ENCODE measurements around the gene DSP.

The DSP gene

DNA sequence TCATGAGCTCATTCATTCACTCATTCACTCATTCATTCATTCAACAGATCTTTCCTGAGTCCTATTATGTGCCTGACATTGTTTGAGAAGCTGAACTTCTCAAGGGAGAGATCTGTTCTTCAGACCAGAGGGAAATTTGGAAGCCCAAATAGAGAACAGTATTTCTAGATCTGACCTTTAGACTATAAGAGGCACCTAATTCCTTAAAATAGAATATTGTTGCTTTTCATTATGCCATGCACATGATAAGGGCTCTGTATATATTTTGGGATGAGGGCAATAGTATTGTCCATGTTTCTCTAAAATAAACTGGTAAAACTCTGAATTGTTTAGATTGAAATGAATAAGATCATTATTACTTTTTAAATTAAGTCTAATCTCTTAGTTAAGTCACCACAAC, 18.6 kb upstream of the DSP start:
- H3K4me1 ChIP-seq (ENCODE audit: control extremely low read depth in 1 of 4, control insufficient read depth in 4 of 4, insufficient read depth in 4 of 4, low read length in 3 of 4), result peaks cover 0 to 9% (median 6%) of the 10 kb centered on the region in 4 experiments
- ChIA-PET POLR2A (no interaction called here), CTCF (no interaction called here)
- no peak overlapping the region for H3K27ac ChIP-seq (ENCODE audit: insufficient read depth in 1 of 2, low read depth in 1 of 2, low read length in 2 of 2, poor library complexity in 1 of 2, severe bottlenecking in 2 of 2)
- no peak overlapping the region for H3K4me3 ChIP-seq (ENCODE audit: control insufficient read depth in 1 of 7, extremely low read depth in 1 of 7, insufficient read depth in 4 of 7, low read depth in 2 of 7, low read length in 6 of 7)
- peaks cover 0 to 13% (median 3%) of the 10 kb centered on the region in 5 experiments for H3K27me3 ChIP-seq (replicated peaks in 2 of 5; ENCODE audit: control insufficient read depth in 4 of 5, insufficient read depth in 5 of 5, low read length in 4 of 5)
- no peak for DNase-seq
- no peaks in the 10 kb centered on the region for H3K36me3 ChIP-seq (ENCODE audit: control insufficient read depth in 4 of 4, insufficient read depth in 4 of 4, low read length in 3 of 4)
- H3K9me3 ChIP-seq (ENCODE audit: control extremely low read depth in 1 of 5, control insufficient read depth in 4 of 5, insufficient read depth in 2 of 5, low read depth in 1 of 5, low read length in 4 of 5), result no peaks in the 10 kb centered on the region

DNA sequence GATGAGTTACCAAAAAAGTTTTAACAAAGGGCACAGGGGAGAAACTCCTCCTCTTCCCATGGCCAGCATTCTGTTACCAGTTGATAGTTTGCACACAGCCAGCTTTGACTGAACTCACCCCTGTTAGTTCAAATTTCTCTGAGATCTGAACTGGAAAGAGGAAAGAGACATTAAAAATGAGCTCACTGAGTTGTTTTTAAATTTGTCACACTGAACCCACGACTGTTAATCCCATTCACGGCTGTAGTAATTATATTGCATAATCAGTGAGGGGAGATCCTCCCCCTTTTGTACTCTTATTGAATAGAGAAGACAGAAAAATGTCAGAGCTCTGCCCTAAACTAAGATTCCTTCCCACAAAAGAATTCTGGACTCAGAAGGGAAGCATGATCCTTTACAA, 17.5 kb upstream of the DSP start:
- POLR2A ChIA-PET, result interaction anchor here (0.7 kb wide), 1 partner anchor 9 kb away, joined by 3 read pairs; no protein-coding TSS in a partner anchor
- CTCF ChIA-PET, result interaction anchor here (0.9 kb wide), 1 partner anchor 12 kb away, joined by 4 read pairs; no protein-coding TSS in a partner anchor
- no peak overlapping the region for H3K27ac ChIP-seq (ENCODE audit: insufficient read depth in 1 of 2, low read depth in 1 of 2, low read length in 2 of 2, poor library complexity in 1 of 2, severe bottlenecking in 2 of 2)
- H3K4me1 ChIP-seq (ENCODE audit: control extremely low read depth in 1 of 4, control insufficient read depth in 4 of 4, insufficient read depth in 4 of 4, low read length in 3 of 4), result peaks cover 0 to 9% (median 6%) of the 10 kb centered on the region in 4 experiments
- no peak overlapping the region for H3K4me3 ChIP-seq (ENCODE audit: control insufficient read depth in 1 of 7, extremely low read depth in 1 of 7, insufficient read depth in 4 of 7, low read depth in 2 of 7, low read length in 6 of 7)
- H3K27me3 ChIP-seq (replicated peaks in 2 of 5; ENCODE audit: control insufficient read depth in 4 of 5, insufficient read depth in 5 of 5, low read length in 4 of 5), result peaks cover 3 to 15% (median 6%) of the 10 kb centered on the region in 5 experiments
- WGBS (ENCODE audit: insufficient coverage), result 60% methylated on average over 1 of the region's 2 CpGs
- H3K36me3 ChIP-seq (ENCODE audit: control insufficient read depth in 4 of 4, insufficient read depth in 4 of 4, low read length in 3 of 4), result no peaks in the 10 kb centered on the region
- no peak for DNase-seq
- H3K9me3 ChIP-seq (ENCODE audit: control extremely low read depth in 1 of 5, control insufficient read depth in 4 of 5, insufficient read depth in 2 of 5, low read depth in 1 of 5, low read length in 4 of 5), result no peaks in the 10 kb centered on the region

DNA sequence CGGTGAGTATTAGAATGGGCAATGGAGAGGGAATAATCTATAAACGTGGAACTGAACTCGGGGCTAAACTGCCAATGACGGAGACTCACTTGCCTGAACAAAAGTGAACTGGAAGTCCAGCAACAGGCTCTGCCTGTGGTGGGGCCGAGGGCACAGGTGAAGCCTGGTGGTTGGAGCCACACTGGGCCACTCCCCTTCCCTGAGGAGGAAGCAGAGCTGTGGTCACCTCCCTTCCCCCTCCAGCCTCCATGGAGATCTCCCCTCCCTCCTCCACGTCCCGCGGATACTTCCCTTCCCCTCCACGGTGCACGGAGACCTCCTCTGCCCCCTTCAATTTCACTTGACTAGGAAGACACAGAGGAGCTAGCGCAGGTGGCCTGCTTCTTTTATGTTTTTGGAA, 14.7 kb upstream of the DSP start:
- no peaks in the 10 kb centered on the region for H3K9me3 ChIP-seq (ENCODE audit: control extremely low read depth in 1 of 5, control insufficient read depth in 4 of 5, insufficient read depth in 2 of 5, low read depth in 1 of 5, low read length in 4 of 5)
- H3K27me3 ChIP-seq (replicated peaks in 2 of 5; ENCODE audit: control insufficient read depth in 4 of 5, insufficient read depth in 5 of 5, low read length in 4 of 5), result peaks cover 5 to 19% (median 10%) of the 10 kb centered on the region in 5 experiments
- 56% methylated on average over 4 of the region's 11 CpGs for WGBS (ENCODE audit: insufficient coverage)
- no peaks in the 10 kb centered on the region for H3K36me3 ChIP-seq (ENCODE audit: control insufficient read depth in 4 of 4, insufficient read depth in 4 of 4, low read length in 3 of 4)
- peak overlapping the region in 1 of 7 experiments; percentile 42 for H3K4me3 ChIP-seq (ENCODE audit: control insufficient read depth in 1 of 7, extremely low read depth in 1 of 7, insufficient read depth in 4 of 7, low read depth in 2 of 7, low read length in 6 of 7)
- POLR2A ChIA-PET, result no interaction called here
- DNase-seq, result peak in 1 of 3 donors; percentile 10
- peaks cover 0 to 9% (median 6%) of the 10 kb centered on the region in 4 experiments for H3K4me1 ChIP-seq (ENCODE audit: control extremely low read depth in 1 of 4, control insufficient read depth in 4 of 4, insufficient read depth in 4 of 4, low read length in 3 of 4)
- CTCF ChIA-PET, result no interaction called here
- H3K27ac ChIP-seq (ENCODE audit: insufficient read depth in 1 of 2, low read depth in 1 of 2, low read length in 2 of 2, poor library complexity in 1 of 2, severe bottlenecking in 2 of 2), result no peak overlapping the region

DNA sequence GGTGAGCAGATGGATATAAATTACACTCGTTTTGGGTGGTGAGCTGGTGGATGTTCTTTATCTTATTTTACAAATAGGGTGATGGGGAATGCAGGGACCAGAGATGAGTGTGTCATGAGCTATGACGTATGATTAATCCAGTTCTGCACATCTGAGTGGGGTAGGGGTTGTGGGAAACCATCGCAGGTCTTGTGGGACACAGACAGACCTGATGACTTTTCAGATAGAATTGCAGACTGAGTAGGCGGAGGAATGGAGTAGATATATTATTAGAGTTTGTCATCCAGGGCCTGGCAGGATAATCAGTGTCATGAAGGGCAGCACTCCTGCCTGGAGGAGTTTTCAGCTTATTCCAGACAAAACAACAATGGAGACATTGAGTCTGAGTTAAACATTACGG, 12.9 kb upstream of the DSP start:
- POLR2A ChIA-PET, result no interaction called here
- H3K4me3 ChIP-seq (ENCODE audit: control insufficient read depth in 1 of 7, extremely low read depth in 1 of 7, insufficient read depth in 4 of 7, low read depth in 2 of 7, low read length in 6 of 7), result no peak overlapping the region
- CTCF ChIA-PET, result interaction anchor here (1.5 kb wide), 1 partner anchor 8 kb away, joined by 3 read pairs; no protein-coding TSS in a partner anchor
- peaks cover 6 to 30% (median 15%) of the 10 kb centered on the region in 5 experiments for H3K27me3 ChIP-seq (replicated peaks in 2 of 5; ENCODE audit: control insufficient read depth in 4 of 5, insufficient read depth in 5 of 5, low read length in 4 of 5)
- DNase-seq, result no peak
- peaks cover 0 to 9% (median 6%) of the 10 kb centered on the region in 4 experiments for H3K4me1 ChIP-seq (ENCODE audit: control extremely low read depth in 1 of 4, control insufficient read depth in 4 of 4, insufficient read depth in 4 of 4, low read length in 3 of 4)
- no peaks in the 10 kb centered on the region for H3K9me3 ChIP-seq (ENCODE audit: control extremely low read depth in 1 of 5, control insufficient read depth in 4 of 5, insufficient read depth in 2 of 5, low read depth in 1 of 5, low read length in 4 of 5)
- WGBS (ENCODE audit: insufficient coverage), result 100% methylated on average over 1 of the region's 5 CpGs
- H3K36me3 ChIP-seq (ENCODE audit: control insufficient read depth in 4 of 4, insufficient read depth in 4 of 4, low read length in 3 of 4), result no peaks in the 10 kb centered on the region
- no peak overlapping the region for H3K27ac ChIP-seq (ENCODE audit: insufficient read depth in 1 of 2, low read depth in 1 of 2, low read length in 2 of 2, poor library complexity in 1 of 2, severe bottlenecking in 2 of 2)

DNA sequence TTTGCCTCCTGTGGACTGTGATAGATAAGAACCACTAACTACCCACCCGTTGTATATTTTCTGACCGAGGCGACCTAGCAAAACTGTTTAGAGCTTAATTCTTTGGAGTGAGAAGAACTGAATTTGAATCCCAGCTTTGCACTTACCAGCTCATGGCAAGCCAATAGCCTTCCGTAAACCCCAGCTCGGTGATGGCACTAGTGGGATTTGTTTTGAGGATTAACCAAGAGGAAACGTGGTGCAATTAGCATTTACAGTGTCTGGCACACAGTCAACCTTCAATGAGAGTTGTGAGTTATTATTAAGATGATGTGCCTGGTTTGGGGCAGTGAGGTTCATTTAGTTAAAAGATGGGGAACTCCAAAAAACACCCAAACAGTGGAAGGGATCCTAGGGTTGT, 12.3 kb upstream of the DSP start:
- 83% methylated on average over 4 of the region's 6 CpGs for WGBS (ENCODE audit: insufficient coverage)
- peaks cover 0 to 9% (median 6%) of the 10 kb centered on the region in 4 experiments for H3K4me1 ChIP-seq (ENCODE audit: control extremely low read depth in 1 of 4, control insufficient read depth in 4 of 4, insufficient read depth in 4 of 4, low read length in 3 of 4)
- no peaks in the 10 kb centered on the region for H3K9me3 ChIP-seq (ENCODE audit: control extremely low read depth in 1 of 5, control insufficient read depth in 4 of 5, insufficient read depth in 2 of 5, low read depth in 1 of 5, low read length in 4 of 5)
- H3K4me3 ChIP-seq (ENCODE audit: control insufficient read depth in 1 of 7, extremely low read depth in 1 of 7, insufficient read depth in 4 of 7, low read depth in 2 of 7, low read length in 6 of 7), result no peak overlapping the region
- ChIA-PET POLR2A (no interaction called here), CTCF (no interaction called here)
- H3K27ac ChIP-seq (ENCODE audit: insufficient read depth in 1 of 2, low read depth in 1 of 2, low read length in 2 of 2, poor library complexity in 1 of 2, severe bottlenecking in 2 of 2), result no peak overlapping the region
- DNase-seq, result no peak
- peaks cover 6 to 30% (median 15%) of the 10 kb centered on the region in 5 experiments for H3K27me3 ChIP-seq (replicated peaks in 2 of 5; ENCODE audit: control insufficient read depth in 4 of 5, insufficient read depth in 5 of 5, low read length in 4 of 5)
- H3K36me3 ChIP-seq (ENCODE audit: control insufficient read depth in 4 of 4, insufficient read depth in 4 of 4, low read length in 3 of 4), result no peaks in the 10 kb centered on the region

DNA sequence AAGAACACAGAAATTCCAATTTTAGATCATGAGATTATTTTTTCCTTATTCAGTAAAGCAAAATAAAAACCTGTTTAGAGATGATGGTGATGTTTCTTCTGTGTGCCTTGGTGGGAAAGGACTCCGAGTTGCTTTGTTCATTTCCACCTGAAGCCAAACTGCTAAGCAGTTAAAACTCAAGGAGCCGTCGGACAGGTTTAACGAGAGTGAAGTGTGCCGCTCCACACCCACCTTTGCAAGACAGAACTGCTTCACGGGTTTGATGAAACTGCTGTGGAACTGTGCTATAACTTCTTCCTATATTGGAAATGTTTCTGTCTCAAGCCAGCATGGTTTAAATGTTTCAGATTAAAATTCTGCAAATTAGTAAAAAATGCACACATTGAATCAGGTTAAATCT, 9.2 kb upstream of the DSP start:
- Histone ChIP-seq H3K4me1 (ENCODE audit: control extremely low read depth in 1 of 4, control insufficient read depth in 4 of 4, insufficient read depth in 4 of 4, low read length in 3 of 4) (no peaks in the 10 kb centered on the region), H3K27ac (ENCODE audit: insufficient read depth in 1 of 2, low read depth in 1 of 2, low read length in 2 of 2, poor library complexity in 1 of 2, severe bottlenecking in 2 of 2) (no peak overlapping the region), H3K9me3 (ENCODE audit: control extremely low read depth in 1 of 5, control insufficient read depth in 4 of 5, insufficient read depth in 2 of 5, low read depth in 1 of 5, low read length in 4 of 5) (no peaks in the 10 kb centered on the region), H3K27me3 (replicated peaks in 2 of 5; ENCODE audit: control insufficient read depth in 4 of 5, insufficient read depth in 5 of 5, low read length in 4 of 5) (peaks cover 7 to 46% (median 17%) of the 10 kb centered on the region in 5 experiments), H3K4me3 (ENCODE audit: control insufficient read depth in 1 of 7, extremely low read depth in 1 of 7, insufficient read depth in 4 of 7, low read depth in 2 of 7, low read length in 6 of 7) (no peak overlapping the region), H3K36me3 (ENCODE audit: control insufficient read depth in 4 of 4, insufficient read depth in 4 of 4, low read length in 3 of 4) (no peaks in the 10 kb centered on the region)
- WGBS (ENCODE audit: insufficient coverage), result 93% methylated on average over 5 of the region's 6 CpGs
- DNase-seq, result no peak
- ChIA-PET CTCF (no interaction called here), POLR2A (no interaction called here)

DNA sequence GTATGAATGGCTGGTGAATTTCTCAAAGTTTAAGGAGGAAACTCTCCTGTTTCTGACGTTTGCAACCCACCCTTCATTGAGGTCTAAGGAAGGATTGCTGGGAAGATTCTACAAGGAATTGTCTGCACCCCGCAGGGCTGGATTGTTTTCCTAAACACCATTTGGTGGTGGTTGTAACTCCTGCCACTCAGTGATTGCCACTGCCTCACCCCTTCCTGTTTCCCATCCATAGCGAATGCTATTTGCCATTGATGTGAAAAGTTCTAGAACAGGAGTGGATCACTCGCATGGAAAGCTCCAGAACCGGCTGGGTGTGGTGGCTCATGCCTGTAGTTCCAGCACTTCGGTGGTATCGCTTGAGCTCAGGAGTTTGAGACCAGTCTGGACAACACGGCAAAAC, 8.7 kb upstream of the DSP start:
- ChIA-PET CTCF (interaction anchor here (0.7 kb wide), 1 partner anchor 27 kb away, joined by 3 read pairs; no protein-coding TSS in a partner anchor), POLR2A (interaction anchor here (0.6 kb wide), 1 partner anchor 9 kb away, joined by 3 read pairs; no protein-coding TSS in a partner anchor)
- no peaks in the 10 kb centered on the region for H3K36me3 ChIP-seq (ENCODE audit: control insufficient read depth in 4 of 4, insufficient read depth in 4 of 4, low read length in 3 of 4)
- H3K27me3 ChIP-seq (replicated peaks in 2 of 5; ENCODE audit: control insufficient read depth in 4 of 5, insufficient read depth in 5 of 5, low read length in 4 of 5), result peaks cover 7 to 51% (median 19%) of the 10 kb centered on the region in 5 experiments
- whole genome bisulfite sequencing (ENCODE audit: insufficient coverage), result 53% methylated on average over 6 of the region's 8 CpGs
- no peak for DNase-seq
- H3K4me1 ChIP-seq (ENCODE audit: control extremely low read depth in 1 of 4, control insufficient read depth in 4 of 4, insufficient read depth in 4 of 4, low read length in 3 of 4), result no peaks in the 10 kb centered on the region
- no peaks in the 10 kb centered on the region for H3K9me3 ChIP-seq (ENCODE audit: control extremely low read depth in 1 of 5, control insufficient read depth in 4 of 5, insufficient read depth in 2 of 5, low read depth in 1 of 5, low read length in 4 of 5)
- no peak overlapping the region for H3K27ac ChIP-seq (ENCODE audit: insufficient read depth in 1 of 2, low read depth in 1 of 2, low read length in 2 of 2, poor library complexity in 1 of 2, severe bottlenecking in 2 of 2)
- H3K4me3 ChIP-seq (ENCODE audit: control insufficient read depth in 1 of 7, extremely low read depth in 1 of 7, insufficient read depth in 4 of 7, low read depth in 2 of 7, low read length in 6 of 7), result no peak overlapping the region
